SK-N-SH treated with all-trans-retinoic acid at 6 μM for 48 hours (cell line): ENCODE data around the gene TMEM135.

ENCODE experiments used
- ATAC-seq: fragments of 200-7000 bp; cut with Tn5 transposase; 3 replicates; pipeline ENCODE4 v1.9.1; 2020; ENCODE audit warnings: mild to moderate bottlenecking, moderate library complexity
- ARNTL ChIP-seq: fragments of 450-650 bp; formaldehyde crosslinking; IDR thresholded peaks from 2 replicates; pipeline ENCODE4 v1.5.0; 2020; ENCODE audit warnings: low read depth, mild to moderate bottlenecking, moderate library complexity, borderline replicate concordance
- BACH2 ChIP-seq: fragments of 250-450 bp; sonication (Bioruptor Pico); IDR thresholded peaks from 2 replicates; pipeline ENCODE4 v1.9.0; 2021; ENCODE audit warnings: mild to moderate bottlenecking, borderline replicate concordance
- CREB5 ChIP-seq: fragments of 250-450 bp; sonication (Bioruptor Pico); IDR thresholded peaks from 2 replicates; pipeline ENCODE4 v1.5.1; 2020; ENCODE audit warnings: low read depth, mild to moderate bottlenecking, moderate library complexity
- ESRRG ChIP-seq: fragments of 250-450 bp; sonication (Bioruptor Pico); IDR thresholded peaks from 2 replicates; pipeline ENCODE4 v1.6.1; 2021; ENCODE audit warnings: mild to moderate bottlenecking
- GLIS3 ChIP-seq: fragments of 250-450 bp; sonication (Bioruptor Pico); IDR thresholded peaks from 2 replicates; pipeline ENCODE4 v1.5.0; 2020; ENCODE audit warnings: mild to moderate bottlenecking, moderate library complexity
- ISL1 ChIP-seq: fragments of 250-450 bp; sonication (Bioruptor Pico); IDR thresholded peaks from 2 replicates; pipeline ENCODE4 v2.1.2; 2022; ENCODE audit warnings: mild to moderate bottlenecking, moderate library complexity
- OSR1 ChIP-seq: fragments of 250-450 bp; sonication (Bioruptor Pico); IDR thresholded peaks from 2 replicates; pipeline ENCODE4 v1.8.0; 2022; ENCODE audit warnings: moderate library complexity, mild to moderate bottlenecking, inconsistent platforms
- PATZ1 ChIP-seq: fragments of 250-450 bp; sonication (Bioruptor Pico); IDR thresholded peaks from 2 replicates; pipeline ENCODE4 v1.8.0; 2020; ENCODE audit warnings: mild to moderate bottlenecking, moderate library complexity, borderline replicate concordance
- POU6F1 ChIP-seq: fragments of 250-450 bp; sonication (Bioruptor Pico); IDR thresholded peaks from 2 replicates; pipeline ENCODE4 v1.8.0; 2021; ENCODE audit warnings: low read depth, mild to moderate bottlenecking, moderate library complexity, borderline replicate concordance
- PPARA ChIP-seq: fragments of 250-450 bp; sonication (Bioruptor Pico); IDR thresholded peaks from 2 replicates; pipeline ENCODE4 v1.5.0; 2020; ENCODE audit warnings: mild to moderate bottlenecking, borderline replicate concordance
- RARB ChIP-seq: fragments of 250-450 bp; sonication (Bioruptor Pico); IDR thresholded peaks from 2 replicates; pipeline ENCODE4 v1.8.0; 2021; ENCODE audit warnings: mild to moderate bottlenecking, moderate library complexity
- SNAI2 ChIP-seq: fragments of 250-450 bp; sonication (Bioruptor Pico); IDR thresholded peaks from 2 replicates; pipeline ENCODE4 v1.5.0; 2020; ENCODE audit warnings: mild to moderate bottlenecking, moderate library complexity
- TCF4 ChIP-seq: fragments of 250-450 bp; sonication (Bioruptor Pico); IDR thresholded peaks from 2 replicates; pipeline ENCODE4 v1.8.0; 2021; ENCODE audit warnings: mild to moderate bottlenecking, moderate library complexity, borderline replicate concordance
- TOX ChIP-seq: fragments of 250-450 bp; sonication (Bioruptor Pico); IDR thresholded peaks from 2 replicates; pipeline ENCODE4 v1.8.0; 2021; ENCODE audit warnings: mild to moderate bottlenecking, moderate library complexity, borderline replicate concordance
- TSHZ2 ChIP-seq: fragments of 250-450 bp; sonication (Bioruptor Pico); IDR thresholded peaks from 2 replicates; pipeline ENCODE4 v1.5.0; 2020; ENCODE audit warnings: mild to moderate bottlenecking, moderate library complexity
- ZC3H10 ChIP-seq: fragments of 250-450 bp; sonication (Bioruptor Pico); IDR thresholded peaks from 2 replicates; pipeline ENCODE4 v1.5.1; 2021; ENCODE audit warnings: mild to moderate bottlenecking, moderate library complexity
- ZFP3 ChIP-seq: fragments of 250-450 bp; sonication (Bioruptor Pico); IDR thresholded peaks from 2 replicates; pipeline ENCODE4 v1.5.0; 2020; ENCODE audit warnings: mild to moderate bottlenecking, moderate library complexity
- ZFP30 ChIP-seq: fragments of 450-650 bp; formaldehyde crosslinking; IDR thresholded peaks from 2 replicates; pipeline ENCODE4 v1.5.0; 2022; ENCODE audit warnings: mild to moderate bottlenecking, moderate library complexity
- ZNF565 ChIP-seq: fragments of 450-650 bp; formaldehyde crosslinking; conservative IDR thresholded peaks from 2 replicates; pipeline ENCODE4 v1.5.0; 2020; ENCODE audit warnings: low read depth, mild to moderate bottlenecking, moderate library complexity
- ZNF70 ChIP-seq: fragments of 450-650 bp; formaldehyde crosslinking; IDR thresholded peaks from 2 replicates; pipeline ENCODE4 v1.5.0; 2020; ENCODE audit warnings: mild to moderate bottlenecking, moderate library complexity
- ZNF8 ChIP-seq: fragments of 450-650 bp; formaldehyde crosslinking; IDR thresholded peaks from 2 replicates; pipeline ENCODE4 v1.5.0; 2020; ENCODE audit warnings: mild to moderate bottlenecking, moderate library complexity

TMEM135 gene

GRCh38 chr11:87033561-87033960 lies 4.2 kb upstream of the TMEM135 start:
- TF ChIP-seq CREB5 (CRISPR knock-in tag) = no peak
- no peak for TF ChIP-seq TOX (CRISPR knock-in tag)
- TF ChIP-seq, all 23 proteins: peak for 0
- ATAC-seq = no peak

GRCh38 chr11:87035976-87036583 lies 1.7 kb upstream of the TMEM135 start:
- TF ChIP-seq ZFP30 (CRISPR knock-in tag) (no peak), POU6F1 (CRISPR knock-in tag) (no peak), CREB5 (CRISPR knock-in tag) (no peak), SNAI2 (no peak), PPARA (no peak), TOX (CRISPR knock-in tag) (no peak), ARNTL (CRISPR knock-in tag) (no peak), ESRRG (CRISPR knock-in tag) (no peak), ZNF565 (CRISPR knock-in tag) (no peak), BACH2 (CRISPR knock-in tag) (no peak), GLIS3 (CRISPR knock-in tag) (no peak), ZFP3 (CRISPR knock-in tag) (no peak), ZC3H10 (CRISPR knock-in tag) (no peak), ISL1 (no peak), RARB (CRISPR knock-in tag) (no peak), ZNF70 (CRISPR knock-in tag) (no peak), PATZ1 (no peak), ZNF8 (CRISPR knock-in tag) (no peak)
- ATAC-seq = no peak

- ATAC-seq = no peak; the same call in 1 of the 3 replicates
- TF ChIP-seq ZFP30 (CRISPR knock-in tag) (no peak), ARNTL (CRISPR knock-in tag) (no peak), BACH2 (CRISPR knock-in tag) (no peak), ESRRG (CRISPR knock-in tag) (no peak), ZC3H10 (CRISPR knock-in tag) (no peak), ZNF70 (CRISPR knock-in tag) (no peak), ZNF8 (CRISPR knock-in tag) (no peak), POU6F1 (CRISPR knock-in tag) (no peak), TOX (CRISPR knock-in tag) (no peak), ZFP3 (CRISPR knock-in tag) (no peak), GLIS3 (CRISPR knock-in tag) (no peak), TSHZ2 (CRISPR knock-in tag) (no peak), TCF4 (CRISPR knock-in tag) (no peak), CREB5 (CRISPR knock-in tag) (no peak), RARB (CRISPR knock-in tag) (no peak), SNAI2 (no peak), OSR1 (CRISPR knock-in tag) (no peak), ZNF565 (CRISPR knock-in tag) (no peak)
These were observed 831 bp upstream of the TMEM135 start for GRCh38 chr11:87036756-87037449.
